ENCODE measurements around the gene SUSD6.

DNA sequence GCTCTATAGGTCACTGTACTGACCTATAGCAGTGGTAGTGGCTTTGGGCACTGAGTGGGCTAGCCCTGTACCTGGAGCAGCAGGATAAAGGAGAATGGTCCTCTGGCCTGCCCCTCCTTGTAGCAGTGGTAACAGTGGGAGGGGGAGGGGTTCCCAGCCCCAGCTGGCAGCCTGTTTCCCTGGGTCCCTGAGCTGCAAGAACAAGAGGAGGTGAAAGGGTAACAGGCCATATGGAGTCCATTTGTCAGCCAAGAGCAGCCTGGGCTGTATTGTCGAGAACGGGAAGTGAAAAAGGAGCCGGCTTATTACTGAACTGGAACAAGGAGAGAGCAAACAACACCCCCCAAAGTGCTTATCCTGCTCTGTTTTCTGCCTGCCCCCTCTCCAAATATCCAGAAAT lies 81.7 kb downstream of the SUSD6 start:
- TF ChIP-seq CTCF (IDR thresholded peaks at IDR 0.05) (no peak), POLR2A (IDR thresholded peaks at IDR 0.05) (no peak)
